Pulmonary artery endothelial cell (primary cell): ENCODE results near the gene EFNA2. TPM values are rescaled to one million over a fixed set of nuclear protein-coding genes. Genes with fewer than 3 reads are reported as not detected.

Experiments used
- DNase-seq: peaks from one replicate; pipeline ENCODE4 v3.0.0-alpha.2; 2011; ENCODE audit warnings: low read depth, low spot score
- total RNA-seq: library from RNA; depleted of rRNA; stranded (reverse); fragments of >200 nt; gene quantifications from 2 replicates; pipeline ENCODE4 v1.2.3, GENCODE V29; 2014

Gene EFNA2
- total RNA-seq, 1 donor from 2014 or later: 0.07 TPM

GRCh38 chr19:1259876-1260748, 25.6 kb upstream of the EFNA2 start:
- DNase-seq: no peak

DNA sequence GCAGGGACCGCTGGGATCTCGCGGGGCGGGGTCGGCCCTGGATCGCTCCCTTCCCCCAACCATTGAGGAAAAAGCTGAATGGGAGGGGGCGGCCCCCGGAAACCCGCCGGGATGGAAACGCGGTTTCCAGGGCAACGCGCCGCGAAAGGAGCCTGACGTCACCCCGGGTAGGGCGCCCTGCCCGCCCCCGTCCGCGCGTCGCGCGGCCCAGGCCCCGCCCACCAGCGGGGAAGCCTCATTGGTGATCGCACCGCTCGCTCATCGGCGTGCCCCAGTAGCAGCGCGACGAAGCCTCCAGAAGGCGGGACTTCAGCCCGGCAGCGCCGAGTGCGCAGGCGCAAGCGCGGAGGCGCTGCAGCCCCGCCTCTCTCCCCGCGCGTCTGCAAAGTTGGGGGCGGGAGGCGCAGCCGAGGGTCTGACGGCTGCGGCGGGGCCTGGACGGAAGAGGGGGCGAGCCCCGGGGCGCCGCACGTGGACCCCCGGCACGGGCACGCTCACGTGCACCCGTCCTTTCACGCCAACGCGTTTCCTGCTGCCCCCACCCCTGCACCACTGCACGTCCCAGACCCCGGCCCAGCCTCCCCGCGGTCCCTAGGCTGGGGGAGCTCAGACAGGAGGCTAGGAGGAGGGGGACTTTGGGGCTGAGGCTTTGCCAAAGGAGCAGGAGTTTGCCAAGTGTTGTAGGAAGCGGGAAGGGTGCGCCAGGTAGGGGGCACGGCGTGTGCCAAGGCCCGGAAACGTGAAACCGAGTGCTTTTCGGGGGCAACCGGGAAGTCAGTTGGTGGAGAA, 24.7 kb upstream of the EFNA2 start:
- DNase-seq: no peak

DNA sequence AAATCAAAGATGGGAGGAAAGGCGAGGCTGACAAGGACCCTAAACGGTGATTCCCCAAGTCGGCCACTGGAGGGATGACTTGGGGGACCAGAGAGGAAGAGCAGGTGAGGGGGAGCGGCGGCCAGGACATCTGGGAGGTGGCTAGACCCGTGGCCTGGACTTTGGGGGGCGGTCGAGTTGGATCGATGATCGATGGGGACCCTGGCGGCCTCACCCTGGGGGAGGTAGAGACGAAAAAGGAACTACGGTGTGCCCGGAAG, 24.2 kb upstream of the EFNA2 start:
- no peak for DNase-seq

DNA sequence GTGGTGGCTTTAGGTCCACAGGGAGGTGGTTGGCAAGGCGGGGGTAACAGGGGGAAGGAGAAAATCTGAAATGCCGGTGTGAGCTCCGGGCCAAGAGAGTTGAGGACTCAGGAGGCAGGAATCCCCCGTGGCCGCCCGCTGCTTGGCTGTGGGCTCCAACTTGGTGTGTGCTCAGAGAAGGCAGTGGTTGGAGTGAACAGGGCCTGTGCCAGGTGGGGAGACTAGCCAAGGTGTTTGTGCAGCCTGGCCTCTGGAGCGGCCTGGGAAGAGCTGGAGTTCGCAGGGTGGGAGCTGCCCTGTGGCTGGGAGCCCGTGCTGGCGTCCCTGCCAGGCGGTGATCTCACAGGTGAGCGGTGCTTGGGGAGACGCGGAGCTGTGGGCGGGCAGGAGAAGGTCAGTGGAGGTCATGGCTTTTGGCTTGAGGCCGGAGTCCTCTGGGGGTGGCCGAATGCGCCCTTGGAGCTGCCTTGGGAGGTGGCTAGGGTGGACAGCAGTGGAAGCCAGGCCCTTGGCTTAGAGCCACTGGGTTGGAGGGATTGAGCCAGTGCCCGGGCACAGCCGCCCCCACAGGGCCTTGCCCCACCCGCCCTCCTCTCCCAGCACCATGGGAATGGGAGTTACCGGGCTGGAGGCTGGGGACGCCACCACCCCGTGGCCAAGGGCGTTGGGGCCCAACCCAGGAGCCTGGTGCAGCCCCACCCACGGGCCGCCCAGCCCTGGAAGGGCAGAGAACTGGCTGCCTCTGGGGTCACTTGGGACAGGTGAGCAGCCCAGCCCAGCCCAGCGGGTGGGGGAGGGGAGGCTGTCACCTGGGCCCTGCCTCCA, 23.7 kb upstream of the EFNA2 start:
- no peak for DNase-seq

- no peak for DNase-seq
Measured at GRCh38 chr19:1262623-1263123, 23.0 kb upstream of the EFNA2 start.

- DNase-seq: no peak
Measured at GRCh38 chr19:1263188-1263587, 22.5 kb upstream of the EFNA2 start.

DNA sequence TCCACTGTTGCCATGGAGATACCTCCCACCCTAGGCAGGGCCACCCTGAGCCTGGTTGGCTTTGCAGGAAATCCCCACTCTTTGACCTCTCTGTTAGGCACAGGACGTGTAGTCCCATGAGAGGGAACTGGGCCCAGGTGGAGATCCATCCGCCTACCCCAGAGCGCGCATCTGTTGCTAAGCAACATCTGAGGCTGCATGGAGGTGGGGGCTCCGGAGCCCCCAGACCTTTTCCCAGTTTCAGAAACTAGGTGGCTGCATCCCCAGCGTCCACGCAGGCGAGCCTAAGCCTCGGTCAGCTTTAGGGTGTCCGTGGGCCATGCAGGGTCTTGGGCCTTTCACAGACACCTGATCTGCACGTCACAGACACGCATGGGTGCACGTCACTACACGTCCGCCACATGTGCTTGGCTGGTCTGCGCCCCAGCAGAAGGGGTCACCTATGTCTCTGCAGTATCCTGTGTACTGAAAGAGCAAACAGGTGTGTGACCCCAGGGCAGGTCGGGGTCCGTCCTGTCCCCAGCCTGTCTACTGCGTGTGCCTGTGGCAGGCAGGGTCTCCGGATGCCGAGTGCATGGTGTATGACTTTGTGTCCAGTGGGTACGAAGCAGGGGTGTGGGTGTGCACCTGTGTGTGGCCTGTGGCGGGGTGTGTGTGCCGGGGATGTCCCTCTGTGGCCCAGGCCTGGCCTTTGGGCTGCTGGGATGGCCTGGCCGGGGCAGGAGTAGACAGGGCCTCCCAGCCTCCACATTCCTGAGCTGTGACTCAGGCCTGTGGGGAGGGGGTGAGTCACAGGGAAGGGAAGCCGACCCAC, 20.7 kb upstream of the EFNA2 start:
- DNase-seq: no peak

DNA sequence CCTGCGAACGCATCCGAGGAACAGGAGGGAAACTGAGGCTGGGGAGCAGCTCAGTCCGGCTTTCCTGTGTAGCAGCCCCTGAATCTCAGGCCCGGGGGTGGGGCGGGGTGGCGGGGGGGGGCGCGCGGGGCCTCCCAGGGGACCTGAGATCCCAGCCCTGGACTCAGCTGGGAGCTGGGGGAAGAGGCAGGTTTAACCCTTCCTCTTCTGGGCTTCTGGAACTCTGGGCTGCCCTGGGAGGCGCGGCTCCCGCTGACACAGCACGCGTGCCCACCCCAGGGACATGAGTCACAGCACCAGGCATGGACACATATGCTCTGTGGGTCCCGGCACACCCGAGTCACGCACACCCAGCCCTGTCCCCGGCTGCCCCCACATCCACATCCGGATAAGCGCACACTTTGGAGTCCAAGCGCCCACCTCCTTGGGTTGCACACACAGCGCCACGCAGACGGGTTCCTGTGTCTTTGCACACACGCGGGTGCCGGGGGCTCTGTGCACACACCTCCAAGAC, 20.0 kb upstream of the EFNA2 start:
- DNase-seq: no peak

DNA sequence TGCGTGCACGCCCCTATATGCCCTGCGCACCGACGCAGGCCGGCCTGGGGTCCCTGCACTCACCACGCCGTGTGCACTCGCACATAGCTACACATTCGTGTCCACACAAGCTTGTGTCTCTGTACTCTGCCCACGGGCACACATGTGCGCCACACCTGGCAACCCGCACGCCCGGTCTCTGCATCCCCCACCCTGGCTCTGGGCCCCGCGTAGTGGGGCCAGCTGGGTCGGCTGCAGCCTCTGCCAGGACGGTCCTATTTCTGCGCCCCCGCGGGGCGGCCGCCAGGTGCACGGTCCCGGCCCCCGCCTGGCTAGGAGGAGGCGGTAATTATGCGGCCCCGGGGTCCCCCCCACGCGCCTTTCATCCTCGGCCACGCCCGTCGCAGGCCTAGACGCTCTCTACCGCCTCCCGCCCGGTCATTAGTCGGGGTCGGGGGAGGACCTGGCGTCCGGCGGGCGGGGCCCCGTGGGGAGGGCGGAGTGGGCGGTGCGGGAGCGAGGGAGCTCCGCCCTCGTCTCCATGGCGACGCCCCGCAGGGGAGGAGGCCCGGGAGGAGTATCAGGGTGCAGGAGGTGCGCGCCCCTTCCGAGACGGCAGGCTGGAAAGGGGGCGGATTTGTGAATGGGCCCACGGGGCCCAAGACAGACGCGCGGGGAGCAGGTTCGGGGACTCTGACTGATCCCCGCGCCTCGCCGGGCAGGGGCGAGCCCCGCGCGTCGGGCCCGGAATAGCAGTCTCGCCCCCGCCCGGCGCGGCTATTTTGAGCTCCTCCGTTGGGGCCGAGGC, 19.4 kb upstream of the EFNA2 start:
- no peak for DNase-seq

DNA sequence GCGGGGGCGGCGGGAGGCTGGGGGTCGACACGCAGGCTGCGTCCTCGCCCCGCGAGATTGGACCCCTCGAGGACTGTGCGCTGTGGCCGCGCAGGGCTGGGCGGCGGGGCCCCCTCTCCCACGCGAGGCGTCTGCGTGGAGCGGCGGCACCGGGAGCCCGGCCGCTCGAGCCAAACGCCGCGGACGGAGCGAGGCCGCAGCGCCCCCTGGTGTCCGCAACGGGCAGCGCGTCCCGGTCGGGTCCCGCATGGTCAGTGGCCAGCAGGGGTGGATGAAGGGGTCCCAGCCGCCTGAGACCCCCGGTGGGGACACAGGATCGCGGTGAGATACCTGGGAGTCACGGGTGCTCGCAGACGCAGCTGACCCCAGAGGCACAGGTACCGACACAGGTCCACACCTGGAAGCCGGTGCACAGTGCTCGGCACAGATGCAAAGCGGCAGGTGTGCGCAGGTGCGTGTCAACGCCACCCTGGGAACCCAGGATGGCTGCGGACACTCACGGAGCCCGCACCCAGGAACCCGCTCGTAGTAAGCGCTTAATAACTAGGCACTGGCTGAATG, 18.7 kb upstream of the EFNA2 start:
- DNase-seq: no peak

GRCh38 chr19:1267477-1268225, 18.0 kb upstream of the EFNA2 start:
- DNase-seq: no peak

DNA sequence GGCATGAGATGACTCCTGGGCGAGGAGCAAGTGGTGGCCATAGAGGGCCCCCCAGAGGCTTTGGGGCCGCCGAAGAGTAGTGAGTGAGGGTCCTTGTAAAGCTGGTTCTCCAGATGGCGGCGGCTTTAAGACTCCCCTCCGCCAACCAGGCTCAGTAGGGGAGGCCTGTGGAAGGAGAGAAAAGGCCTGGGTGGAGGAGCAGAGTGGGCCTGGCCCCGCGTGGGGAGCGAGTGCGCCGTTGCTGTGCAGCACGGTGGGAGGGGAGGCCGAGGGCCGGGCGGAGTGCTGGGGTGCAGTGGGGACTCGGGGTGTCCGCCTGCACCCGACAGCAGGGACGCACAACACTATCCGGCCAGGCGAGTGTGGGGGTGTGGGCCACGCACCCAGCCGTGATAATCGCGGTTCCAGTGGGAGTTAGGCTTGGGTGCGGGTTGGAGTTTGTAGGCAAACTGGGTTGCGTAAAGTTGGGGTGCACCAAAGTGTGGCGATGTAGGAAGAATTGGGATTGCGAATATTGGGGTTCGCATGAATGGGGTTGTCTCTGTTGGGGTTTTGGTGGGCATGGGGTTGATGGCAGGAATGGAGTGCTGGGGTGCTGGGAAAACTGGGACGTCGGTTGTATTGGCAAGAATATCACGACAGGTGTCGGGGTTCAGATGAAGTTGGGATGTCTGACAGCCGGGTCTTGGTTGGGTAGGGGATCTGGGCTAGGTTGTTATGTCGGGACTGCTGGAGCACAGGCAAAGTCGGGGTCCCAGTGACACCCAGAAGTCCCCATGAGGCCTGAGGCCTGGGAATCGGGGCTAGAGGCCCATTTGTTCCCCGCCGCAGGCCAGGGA, 17.2 kb upstream of the EFNA2 start:
- no peak for DNase-seq

- DNase-seq: peak; percentile 95
Measured at GRCh38 chr19:1269065-1269477, 16.6 kb upstream of the EFNA2 start, which contains the start of gene CIRBP. CIRBP (plus strand) TSS chr19:1269332; CDS start chr19:1270934, 1,602 bp downstream.

GRCh38 chr19:1269478-1270212, 16.0 kb upstream of the EFNA2 start:
- DNase-seq: no peak

- DNase-seq: no peak
Measured at GRCh38 chr19:1270213-1270853, 15.3 kb upstream of the EFNA2 start.

GRCh38 chr19:1270854-1271527, 14.7 kb upstream of the EFNA2 start:
- no peak for DNase-seq
